Stimulated activated CD4-positive, alpha-beta T cell treated with anti-CD3 and anti-CD28 coated beads, Interleukin-12 subunit alpha, Interleukin-12 subunit beta, amount 100 ng/mL, for 24 hours (primary cell): ENCODE data around the gene SCGB1C2.
"Not testable (repeated sequence)": the region's sequence is repeated elsewhere in the genome, so short reads cannot be mapped to it uniquely, and the experiment has no call there.

Experiments used
- DNase-seq, 2 experiments: peaks; one replicate each; pipeline ENCODE4 v3.0.0-alpha.2; 2020; ENCODE audit warnings: low read depth in 2 of 2

Gene SCGB1C2

DNA sequence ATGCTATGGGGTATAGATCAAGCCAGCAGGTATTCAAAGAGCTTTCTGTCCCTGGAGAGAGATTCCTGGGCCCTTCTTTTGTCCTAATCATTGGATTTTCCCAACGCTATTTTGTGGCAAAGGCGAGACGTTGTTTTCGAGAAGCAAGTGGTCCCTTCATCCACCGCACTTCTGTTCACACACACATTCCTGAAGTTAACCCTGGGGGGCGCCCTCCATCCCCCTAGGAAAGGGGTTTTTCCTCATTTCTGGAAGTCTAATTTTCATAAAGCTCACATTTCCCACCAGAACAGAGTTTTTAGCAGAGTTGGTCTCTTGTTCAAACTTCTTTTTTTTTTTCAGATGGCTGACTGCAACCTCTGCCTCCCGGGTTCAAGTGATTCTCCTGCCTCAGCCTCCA lies 11.9 kb downstream of the SCGB1C2 start:
- no peak for DNase-seq

- DNase-seq, result no peak
Measured at GRCh38 chr17:149897-150584, 12.7 kb downstream of the SCGB1C2 start.

DNA sequence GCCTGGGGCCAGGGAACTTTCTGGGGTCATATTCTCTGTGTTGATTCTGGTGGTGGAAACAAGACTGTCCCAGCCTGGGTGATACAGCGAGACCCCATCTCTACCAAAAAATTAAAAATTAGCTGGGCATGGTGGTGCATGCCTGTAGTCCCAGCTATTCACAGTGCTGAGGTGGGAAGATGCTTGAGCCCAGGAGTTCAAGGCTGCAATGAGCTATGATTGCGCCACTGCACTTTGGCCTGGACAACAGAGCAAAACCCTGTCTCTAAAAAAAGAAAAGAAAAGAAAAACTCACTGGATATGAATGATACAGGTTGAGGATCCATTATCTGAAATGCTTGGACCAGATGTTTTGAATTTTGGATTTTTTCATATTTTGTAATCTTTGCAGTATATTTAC lies 13.6 kb downstream of the SCGB1C2 start:
- DNase-seq, result no peak

DNA sequence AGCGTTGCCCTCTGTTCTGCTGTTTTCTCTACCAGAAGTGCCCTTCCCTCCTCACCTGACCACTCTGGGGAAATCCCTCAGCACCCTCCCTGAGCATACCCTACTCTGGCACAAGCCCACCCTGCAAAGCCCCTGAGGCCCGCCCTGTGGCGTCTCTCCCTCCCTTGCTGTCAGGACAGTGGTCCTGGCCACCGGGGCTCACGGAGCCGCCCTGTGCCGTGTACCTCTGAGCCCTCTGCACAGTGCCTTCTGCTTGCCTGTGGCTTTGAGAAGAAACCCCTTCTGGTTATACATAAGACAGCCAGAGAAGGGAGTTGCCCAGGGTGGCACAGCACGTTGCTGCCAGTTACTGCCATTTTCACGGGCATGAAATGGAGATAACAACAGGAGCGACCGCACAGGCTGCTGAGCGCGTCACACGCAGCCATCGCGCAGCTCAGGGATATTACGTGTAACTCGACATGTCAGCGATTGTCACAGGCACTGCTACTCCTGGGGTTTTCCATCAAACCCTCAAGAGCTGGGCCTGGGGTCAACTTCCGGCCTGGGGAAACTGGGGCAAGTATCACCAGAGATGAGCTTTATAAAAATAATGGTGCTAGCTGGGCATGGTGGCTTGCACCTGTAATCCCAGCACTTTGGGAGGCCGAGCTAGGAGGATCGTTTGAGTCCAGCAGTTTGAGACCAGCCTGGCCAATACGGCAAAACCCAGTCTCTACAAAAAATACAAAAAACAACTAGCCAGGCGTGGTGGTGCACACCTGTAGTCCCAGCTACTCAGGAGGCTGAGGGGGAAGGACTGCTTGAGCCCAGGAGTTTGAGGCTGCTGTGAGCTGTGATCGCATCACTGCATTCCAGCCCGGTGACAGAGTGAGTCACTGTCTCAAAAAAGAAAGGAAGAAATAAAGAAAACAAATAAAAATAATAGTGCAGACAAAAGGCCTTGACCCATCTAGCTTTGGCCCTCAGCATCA lies 14.8 kb downstream of the SCGB1C2 start:
- no peak for DNase-seq

GRCh38 chr17:152860-153420 lies 15.6 kb downstream of the SCGB1C2 start:
- DNase-seq, result no peak

- no peak for DNase-seq
Measured at GRCh38 chr17:153851-154250, 16.5 kb downstream of the SCGB1C2 start.

GRCh38 chr17:155576-155975 lies 18.2 kb downstream of the SCGB1C2 start:
- DNase-seq, result no peak

GRCh38 chr17:156094-156621 lies 18.8 kb downstream of the SCGB1C2 start:
- DNase-seq, result no peak

- DNase-seq, result no peak
Measured at GRCh38 chr17:156946-157345, 19.6 kb downstream of the SCGB1C2 start.

DNA sequence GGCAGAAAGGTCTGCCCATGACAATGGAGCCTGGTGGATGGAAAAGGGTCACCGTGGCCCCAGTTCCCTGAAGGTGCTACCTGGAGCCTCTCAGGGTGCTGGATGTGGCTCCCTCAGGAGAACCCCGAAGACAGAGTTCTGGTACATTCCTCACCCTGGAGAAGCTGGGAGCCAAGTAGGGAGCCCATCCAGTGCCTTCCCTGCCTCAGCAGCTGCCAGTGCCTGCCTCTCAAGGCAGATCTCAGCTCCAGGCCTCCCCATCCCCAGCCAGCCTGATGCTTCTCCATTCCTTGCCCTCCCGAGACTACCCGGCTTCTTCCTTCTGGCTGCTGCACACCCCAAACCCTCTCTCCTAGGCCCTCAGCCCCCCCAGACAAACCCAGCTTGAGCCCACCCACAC lies 20.5 kb downstream of the SCGB1C2 start:
- no peak for DNase-seq

GRCh38 chr17:158379-158778 lies 21.0 kb downstream of the SCGB1C2 start:
- DNase-seq, result no peak

DNA sequence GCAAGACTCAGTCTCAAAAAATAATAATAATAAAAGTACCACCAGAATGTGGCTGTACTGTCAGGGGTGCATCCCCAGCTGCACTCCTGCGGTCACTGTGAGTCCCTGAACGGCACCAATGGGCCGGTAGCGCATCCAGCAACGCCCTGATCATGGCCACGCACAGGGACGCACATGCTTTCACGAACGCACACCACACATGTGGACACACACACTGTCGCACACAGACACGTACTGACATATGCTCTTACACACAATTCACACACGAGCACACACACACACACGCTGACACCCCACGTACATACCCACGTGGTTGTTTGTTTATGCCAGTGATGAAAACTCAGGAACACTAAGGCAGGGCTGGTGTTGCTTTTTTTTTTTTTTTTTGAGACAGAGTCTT lies 22.2 kb downstream of the SCGB1C2 start:
- no peak for DNase-seq

GRCh38 chr17:160336-160735 lies 23.0 kb downstream of the SCGB1C2 start:
- DNase-seq, result no peak

DNA sequence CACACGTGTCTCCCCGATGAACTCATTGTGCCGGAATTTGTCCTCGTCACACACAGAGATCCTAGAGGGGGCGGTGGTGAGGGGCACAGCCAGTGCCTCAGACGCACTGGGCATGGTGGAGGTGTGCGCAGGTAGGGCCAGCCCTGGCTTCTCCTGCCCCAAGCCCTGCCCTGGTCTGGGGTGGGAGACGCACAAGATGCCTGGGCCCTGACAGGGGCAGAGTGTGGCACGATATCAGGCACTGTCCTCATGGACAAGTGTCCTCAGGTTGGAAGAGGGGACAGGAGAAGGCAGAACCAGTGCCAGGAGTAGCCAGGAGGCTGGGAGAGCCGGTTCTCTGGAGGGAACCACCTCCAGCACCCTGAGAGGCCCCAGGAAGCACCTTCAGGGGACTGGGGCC lies 24.1 kb downstream of the SCGB1C2 start:
- DNase-seq, result no peak

GRCh38 chr17:162689-163088 lies 25.3 kb downstream of the SCGB1C2 start:
- no peak for DNase-seq

- DNase-seq, result no peak
Measured at GRCh38 chr17:163514-164098, 26.2 kb downstream of the SCGB1C2 start.

DNA sequence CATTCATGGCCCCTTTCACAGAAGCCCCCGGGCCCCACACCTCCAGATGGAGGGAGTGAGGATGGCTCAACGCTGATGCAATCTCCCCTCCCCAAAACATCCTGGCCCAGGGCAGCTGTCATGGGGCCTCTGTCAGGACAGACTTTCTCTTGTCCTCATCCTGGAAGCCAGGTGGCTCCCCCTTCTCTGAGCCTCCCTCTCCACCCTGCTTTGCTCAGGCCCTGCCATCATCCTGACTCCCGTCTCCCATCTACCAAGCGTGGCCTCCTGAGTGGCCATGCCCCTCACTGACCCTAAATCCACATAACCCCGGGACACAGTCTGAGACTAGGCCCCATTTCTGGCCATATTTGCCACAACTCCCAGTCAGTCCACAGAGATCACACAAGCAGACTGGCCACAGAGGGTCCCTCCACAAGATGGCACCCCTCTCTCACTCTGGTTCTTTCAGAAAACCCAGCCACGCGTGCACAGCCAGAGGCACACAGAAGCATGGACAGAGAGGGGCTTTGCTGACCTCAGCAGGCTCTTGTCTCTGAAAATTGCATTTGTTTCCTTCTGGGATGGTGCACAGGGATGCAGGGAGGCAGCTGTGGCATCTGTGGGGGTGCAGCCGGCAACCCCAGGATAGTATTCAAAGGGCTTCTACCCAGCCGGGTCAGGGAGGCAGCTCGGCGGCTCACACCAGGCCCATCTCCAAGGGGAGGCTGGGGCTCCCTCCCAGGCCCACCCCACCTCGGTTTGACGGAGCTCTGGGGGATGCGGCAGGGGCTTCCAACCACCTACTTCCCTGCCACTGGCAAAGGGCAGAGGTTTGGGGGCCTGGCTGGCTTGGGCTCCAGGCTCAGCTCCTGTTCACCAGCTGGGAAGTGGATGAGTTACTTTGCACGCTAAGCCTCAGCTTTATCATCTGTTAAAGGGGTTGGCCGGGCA lies 27.2 kb downstream of the SCGB1C2 start:
- DNase-seq, result no peak

GRCh38 chr17:165939-166338 lies 28.6 kb downstream of the SCGB1C2 start:
- DNase-seq, result no peak

- DNase-seq, result not testable (repeated sequence)
Measured at GRCh38 chr17:168614-169013, 31.2 kb downstream of the SCGB1C2 start.

DNA sequence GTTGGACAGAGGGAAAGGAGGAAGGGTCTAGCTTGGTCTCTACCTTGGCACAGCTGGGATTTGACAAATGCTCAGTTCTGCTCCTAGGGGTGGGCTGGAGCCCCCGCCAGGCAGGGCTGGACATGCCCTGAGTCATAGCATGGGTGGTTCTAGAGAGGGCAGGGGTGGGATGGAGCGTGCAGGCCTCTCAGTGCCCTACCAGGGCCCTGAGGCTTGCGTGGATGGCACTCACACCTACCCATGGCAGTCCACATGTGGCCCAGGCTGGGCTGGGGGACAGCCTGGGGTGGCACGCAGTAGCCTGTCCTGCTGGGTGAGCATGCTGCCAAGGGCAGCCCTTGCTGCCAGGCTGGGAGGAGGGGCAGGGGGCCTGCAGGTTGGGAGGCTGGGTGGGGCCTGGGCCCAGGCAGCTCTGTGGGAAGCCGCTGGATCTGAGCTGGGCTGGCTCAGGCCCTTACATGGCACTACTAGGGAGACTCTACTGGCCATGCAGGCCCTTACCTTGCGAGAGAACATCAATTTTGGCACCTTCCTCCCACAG lies 32.8 kb downstream of the SCGB1C2 start:
- no peak for DNase-seq

DNA sequence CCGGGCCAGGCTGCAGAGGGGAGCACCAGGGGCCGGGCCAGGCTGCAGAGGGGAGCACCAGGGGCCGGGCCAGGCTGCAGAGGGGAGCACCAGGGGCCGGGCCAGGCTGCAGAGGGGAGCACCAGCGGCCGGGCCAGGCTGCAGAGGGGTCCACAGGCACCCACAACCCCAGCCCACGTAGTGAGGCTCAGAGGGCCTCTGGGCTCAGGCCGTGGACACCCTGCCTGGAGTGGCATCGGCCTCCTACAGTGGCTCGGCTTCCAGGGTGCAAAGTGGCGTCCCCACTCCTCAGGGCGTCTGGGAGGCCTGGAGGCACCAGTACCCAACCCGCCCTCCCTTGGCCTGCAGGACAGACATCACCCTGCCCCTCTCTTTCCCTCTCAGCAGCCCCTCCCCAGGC lies 34.5 kb downstream of the SCGB1C2 start:
- no peak for DNase-seq
